HG02884 (cell line): Measurements from ENCODE around the gene WDR1.
A peak's percentile ranks its signal among the peaks of the same experiment; 100 is the strongest.
"Not testable (repeated sequence)": the region's sequence is repeated elsewhere in the genome, so short reads cannot be mapped to it uniquely, and the experiment has no call there.

ENCODE experiments used
- ATAC-seq: cut with Tn5 transposase; IDR thresholded peaks from one replicate; pipeline ENCODE4 v1.9.1; 2021; ENCODE audit warnings: mild to moderate bottlenecking, moderate library complexity; ENCODE audit not compliant: unreplicated experiment

The WDR1 gene

GRCh38 chr4:10131202-10131601, 14.6 kb upstream of the WDR1 start:
- no peak for ATAC-seq

GRCh38 chr4:10130178-10130888, 13.7 kb upstream of the WDR1 start:
- no peak for ATAC-seq

- no peak for ATAC-seq
Observed at GRCh38 chr4:10129196-10130177, 12.9 kb upstream of the WDR1 start.

- ATAC-seq: no peak
Observed at GRCh38 chr4:10128761-10129160, 12.2 kb upstream of the WDR1 start.

GRCh38 chr4:10127531-10127930, 10.9 kb upstream of the WDR1 start:
- not testable (repeated sequence) for ATAC-seq

- ATAC-seq: no peak
Observed at GRCh38 chr4:10124167-10124930, 7.8 kb upstream of the WDR1 start.

GRCh38 chr4:10123227-10124101, 6.9 kb upstream of the WDR1 start:
- no peak for ATAC-seq

- no peak for ATAC-seq
Observed at GRCh38 chr4:10122236-10122932, 5.8 kb upstream of the WDR1 start.

- no peak for ATAC-seq
Observed at GRCh38 chr4:10121568-10122208, 5.1 kb upstream of the WDR1 start.

- ATAC-seq: no peak
Observed at GRCh38 chr4:10120943-10121567, 4.5 kb upstream of the WDR1 start.

GRCh38 chr4:10119773-10120172, 3.2 kb upstream of the WDR1 start:
- no peak for ATAC-seq

- ATAC-seq: no peak
Observed at GRCh38 chr4:10119278-10119677, 2.7 kb upstream of the WDR1 start.

GRCh38 chr4:10118048-10119004, 1.7 kb upstream of the WDR1 start:
- peak; percentile 15 for ATAC-seq

- peak; percentile 19 for ATAC-seq
Observed at GRCh38 chr4:10117359-10118047, 904 bp upstream of the WDR1 start.

GRCh38 chr4:10115797-10116568, 616 bp downstream of the WDR1 start:
- ATAC-seq: peak; percentile 28

GRCh38 chr4:10115271-10115796, 1.3 kb downstream of the WDR1 start:
- no peak for ATAC-seq
